ENCODE measurements around the gene DYSF.
"Not testable (repeated sequence)": the region's sequence is repeated elsewhere in the genome, so short reads cannot be mapped to it uniquely, and the experiment has no call there.

DYSF gene

DNA sequence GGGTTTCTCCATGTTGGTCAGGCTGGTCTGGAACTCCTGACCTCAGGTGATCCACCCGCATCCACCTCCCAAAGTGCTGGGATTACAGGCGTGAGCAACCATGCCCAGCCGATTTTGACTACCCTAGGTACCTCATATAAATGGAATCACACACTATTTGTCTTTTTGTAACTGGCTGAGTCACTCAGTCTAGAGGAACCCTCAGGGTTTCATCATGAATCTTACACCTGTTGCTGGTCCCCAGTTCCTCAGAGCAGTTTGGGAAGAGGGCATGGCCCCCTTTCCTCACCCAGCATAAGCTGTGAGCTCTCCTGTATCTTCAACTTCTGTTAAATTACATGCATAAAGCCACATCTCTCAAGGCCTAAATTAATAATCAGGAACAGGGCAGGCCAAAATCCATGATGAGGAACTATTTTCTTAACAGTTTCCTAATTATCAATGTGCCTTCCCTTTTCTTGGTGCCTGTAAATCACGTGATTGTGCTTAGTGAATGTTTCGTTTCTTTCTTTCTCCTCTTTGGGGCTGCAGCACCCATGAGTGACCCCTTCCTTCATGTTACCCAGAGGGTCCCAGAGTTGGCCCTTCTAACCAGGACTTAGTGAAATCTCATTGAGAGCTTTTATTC is 20.9 kb downstream of the DYSF start:
- no peak for DNase-seq

DNA sequence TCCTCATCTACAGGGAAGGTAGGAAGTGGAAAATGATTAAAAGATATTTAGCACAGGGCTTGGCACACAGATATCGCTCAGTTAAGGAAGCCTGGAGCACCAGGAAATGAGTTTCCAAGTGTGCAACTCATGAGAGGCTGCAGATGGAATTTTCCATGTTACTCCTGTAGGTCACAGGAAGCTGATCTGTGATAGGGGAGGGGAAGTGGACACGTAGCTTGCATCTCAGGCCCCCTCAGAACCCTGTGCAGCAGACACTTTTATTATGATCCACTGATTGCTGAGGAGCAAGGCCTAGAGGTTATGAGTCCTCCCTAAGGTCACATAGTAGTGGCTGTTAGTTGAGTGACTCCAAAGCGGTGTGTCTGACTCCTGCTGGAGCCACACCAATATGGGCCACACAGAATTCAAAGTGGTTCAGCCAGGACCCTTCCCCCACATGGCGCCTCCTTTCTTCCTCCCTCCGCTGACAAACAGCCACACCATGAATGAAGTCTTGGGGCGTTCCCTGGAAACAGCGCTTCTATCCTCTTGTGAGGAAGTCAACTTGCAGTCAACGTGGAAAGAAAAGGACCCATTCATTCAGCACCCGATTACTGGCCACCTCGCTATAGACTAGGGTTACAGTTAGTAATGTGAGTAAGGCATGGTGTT is 21.5 kb downstream of the DYSF start:
- no peak for DNase-seq

DNA sequence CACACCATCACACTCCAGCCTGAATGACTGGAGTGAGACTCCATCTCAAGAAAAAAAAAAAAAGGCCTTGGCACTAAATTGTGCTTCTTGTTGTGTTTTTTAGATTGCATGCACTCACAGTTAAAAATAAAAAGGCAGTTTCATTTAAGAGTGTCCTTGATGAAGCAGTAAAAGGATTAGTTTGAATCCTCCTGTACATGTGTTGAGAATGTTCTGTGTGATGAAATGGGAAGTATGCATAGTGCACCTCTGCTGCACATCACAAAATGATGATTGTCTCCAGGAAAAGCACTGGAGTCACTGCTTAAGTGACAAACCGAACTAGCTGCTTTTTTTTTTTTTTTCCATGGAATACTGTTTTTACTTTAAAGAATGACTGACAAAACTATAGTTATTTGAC is 23.1 kb downstream of the DYSF start:
- no peak for DNase-seq

DNA sequence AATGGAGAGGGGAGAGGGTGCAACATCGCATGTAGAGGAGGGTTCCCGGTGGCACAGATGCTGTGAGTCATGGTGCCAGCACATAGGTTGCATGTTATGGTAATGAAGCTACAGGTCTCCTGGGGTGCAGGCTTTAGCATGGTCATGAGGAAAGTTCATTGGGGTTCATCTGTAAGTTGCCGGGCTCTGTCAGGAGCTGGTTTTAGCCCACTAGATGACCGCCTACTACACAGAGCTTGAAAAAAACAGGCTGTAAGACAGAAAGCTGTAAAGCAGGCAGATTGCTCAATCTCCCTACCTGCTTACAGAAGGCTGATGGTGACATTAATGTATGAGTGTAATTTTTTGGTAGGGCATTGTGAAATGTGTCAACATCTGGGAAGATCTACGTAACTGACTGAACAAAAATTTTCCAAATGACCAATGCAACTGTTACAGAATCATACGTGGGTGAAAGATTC is 23.9 kb downstream of the DYSF start:
- no peak for DNase-seq

DNA sequence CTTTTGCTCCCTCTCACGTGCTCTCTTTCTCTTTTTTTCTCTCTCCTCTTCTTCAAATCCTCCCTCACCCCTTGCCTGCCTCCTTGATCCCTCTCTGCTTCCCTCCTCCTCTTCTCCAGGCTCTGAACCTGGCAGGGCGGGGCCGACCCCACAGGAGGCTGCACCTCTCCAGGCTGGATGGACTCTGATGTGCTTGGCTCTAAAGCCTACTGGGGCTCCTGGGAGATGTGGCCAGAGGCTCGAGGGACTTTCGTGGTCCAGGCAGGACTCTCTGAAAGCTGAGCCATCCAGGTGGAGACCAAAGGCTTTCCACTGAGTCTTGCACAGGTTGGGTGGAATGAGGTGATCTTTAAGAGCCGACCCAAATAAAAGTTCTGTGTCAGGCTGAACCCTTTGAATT is 25.4 kb downstream of the DYSF start:
- no peak for DNase-seq

DNA sequence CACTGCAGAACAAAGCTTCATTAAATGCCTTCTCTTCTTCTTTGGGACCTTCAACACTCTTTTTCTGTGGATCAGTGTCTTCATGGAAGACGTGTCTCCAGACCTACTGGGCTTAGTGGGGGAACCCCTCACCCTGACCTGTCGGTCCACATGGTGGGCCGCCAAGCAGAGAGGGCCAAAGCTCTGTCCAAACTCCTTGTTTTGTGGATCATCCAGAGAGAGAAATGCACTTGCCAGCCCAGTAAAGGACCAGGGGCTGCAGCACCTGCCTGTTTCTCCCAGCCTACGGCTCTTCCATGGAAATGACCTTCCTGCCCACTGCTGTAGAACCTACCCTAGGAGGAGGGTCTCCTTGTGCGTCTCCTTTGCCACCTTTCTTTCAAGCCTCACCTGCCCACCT is 25.9 kb downstream of the DYSF start:
- DNase-seq: no peak

DNA sequence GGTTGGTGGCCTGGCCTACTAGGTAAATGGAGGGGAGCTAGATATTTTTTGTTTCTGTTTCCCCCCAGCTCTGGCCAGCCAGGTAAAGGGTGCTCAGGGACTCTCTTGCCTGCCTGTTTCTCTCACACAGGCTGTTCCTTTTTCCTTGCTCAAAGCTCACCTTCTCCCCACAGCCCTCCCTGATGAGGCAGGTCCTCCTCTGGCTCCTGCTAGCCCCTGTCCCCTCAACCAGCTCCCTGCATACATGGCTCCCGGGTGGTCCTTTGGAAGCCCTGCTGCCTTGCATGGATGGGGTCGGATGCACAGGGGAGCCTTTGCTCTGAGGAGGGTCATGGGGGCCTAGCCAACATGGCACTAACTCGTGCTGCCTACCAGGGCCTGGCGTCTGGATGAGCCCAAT is 27.8 kb downstream of the DYSF start:
- DNase-seq: no peak

DNA sequence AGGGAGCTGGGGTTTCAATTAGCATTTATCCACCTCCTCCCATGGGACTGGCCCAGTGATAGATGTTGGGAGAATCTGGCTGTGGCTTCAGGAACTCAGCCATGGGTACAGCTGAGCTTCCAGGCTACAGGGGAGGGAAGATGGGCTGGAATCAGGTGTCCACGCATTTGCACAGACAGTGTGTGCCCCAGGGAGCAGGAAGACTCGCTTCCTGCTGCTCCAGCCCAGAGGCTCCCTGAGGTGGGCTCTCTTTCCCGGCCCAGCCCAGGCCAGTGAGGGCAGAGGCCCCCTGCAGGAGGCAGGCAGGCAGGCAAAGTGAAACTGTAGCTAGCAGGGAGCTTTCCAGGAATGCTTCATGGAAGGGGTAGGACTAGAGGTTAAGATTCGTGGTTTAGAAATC is 28.7 kb downstream of the DYSF start:
- no peak for DNase-seq

DNA sequence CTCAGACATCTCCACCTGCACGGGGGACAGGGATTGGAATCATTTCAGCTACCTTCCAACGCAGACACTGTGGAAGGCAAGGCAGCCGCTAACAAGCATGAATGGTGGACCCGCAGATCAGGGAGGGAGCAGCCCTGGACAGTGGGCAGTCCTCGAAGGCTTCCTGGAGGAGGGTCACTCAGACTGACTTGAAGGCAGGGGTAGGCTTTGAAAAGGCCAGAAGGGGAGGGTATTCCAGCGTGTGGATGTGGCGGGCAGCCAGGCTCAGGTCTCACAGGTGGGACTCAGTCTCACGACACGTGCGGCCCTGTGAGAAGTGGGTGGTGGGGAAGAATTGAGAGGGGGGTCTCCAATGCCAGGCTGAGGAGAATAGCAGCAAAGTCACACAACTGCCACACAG is 29.9 kb downstream of the DYSF start:
- no peak for DNase-seq

DNA sequence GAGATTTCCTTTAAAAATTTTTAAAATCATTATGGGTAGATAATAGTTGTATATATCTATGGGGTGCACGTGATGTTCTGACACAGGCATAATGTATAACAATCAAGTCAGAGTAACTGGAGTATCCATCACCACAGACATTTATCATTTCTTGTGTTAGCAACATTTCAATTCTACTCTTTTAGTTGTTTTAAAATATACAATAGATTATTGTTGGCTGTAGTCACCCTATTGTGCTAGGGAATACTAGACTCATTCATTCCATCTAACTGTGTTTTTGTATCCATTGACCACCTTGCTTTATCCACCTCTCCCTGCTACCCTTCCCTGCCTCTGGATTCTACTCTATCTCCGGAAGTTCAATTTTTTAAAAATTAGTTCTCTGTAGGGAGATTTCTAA is 31.0 kb downstream of the DYSF start:
- DNase-seq: no peak

DNA sequence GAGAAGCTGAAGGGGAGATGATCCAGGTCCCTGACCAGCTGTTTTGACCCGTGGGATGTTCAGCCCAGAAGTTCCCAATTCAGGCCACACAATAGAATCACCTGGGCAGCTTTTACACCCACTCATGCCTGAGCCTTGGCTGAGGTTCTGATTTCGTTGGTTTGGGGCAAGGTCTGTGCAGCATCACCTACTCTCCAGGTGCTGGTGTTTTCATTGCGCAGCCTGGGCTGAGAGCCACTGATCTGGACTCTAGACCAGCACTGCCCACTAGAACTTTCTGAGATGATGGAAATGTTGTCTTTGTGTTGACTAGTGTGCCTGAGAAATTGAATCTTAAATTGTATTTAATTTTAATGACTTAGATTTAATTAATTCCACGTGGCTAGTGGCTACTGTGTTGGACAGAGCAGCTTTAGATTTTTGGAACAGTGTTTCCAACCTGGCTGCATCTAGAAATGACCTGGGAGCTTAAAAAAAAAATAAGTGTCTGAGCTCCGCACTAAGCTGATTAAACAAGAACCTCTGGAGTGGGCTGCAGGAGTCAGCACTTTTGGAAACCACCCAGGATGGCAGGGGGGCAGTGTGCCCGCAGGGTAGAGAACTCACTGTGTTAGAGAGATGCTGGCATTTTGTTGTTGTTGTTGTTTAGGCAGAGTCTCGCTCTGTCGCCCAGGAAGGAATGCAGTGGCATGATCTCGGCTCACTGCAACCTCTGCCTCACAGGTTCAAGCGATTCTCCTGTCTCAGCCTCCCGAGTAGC is 33.7 kb downstream of the DYSF start:
- no peak for DNase-seq

DNA sequence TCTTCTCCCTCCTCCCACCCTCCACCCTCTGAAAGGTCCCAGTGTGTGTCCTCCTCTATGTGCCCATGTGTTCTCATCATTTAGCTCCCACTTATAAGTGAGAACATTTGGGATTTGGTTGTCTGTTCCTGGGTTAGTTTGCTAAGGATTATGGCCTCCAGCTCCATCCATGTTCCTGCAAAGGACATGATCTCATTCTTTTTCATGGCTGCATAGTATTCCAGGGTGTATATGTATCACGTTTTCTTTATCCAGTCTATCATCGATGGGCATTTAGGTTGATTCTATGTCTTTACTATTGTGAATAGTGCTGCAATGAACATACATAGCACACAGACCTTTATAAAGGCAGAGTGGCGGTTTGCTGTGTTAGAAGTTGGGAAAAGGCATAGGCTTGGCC is 38.2 kb downstream of the DYSF start:
- DNase-seq: not testable (repeated sequence)

DNA sequence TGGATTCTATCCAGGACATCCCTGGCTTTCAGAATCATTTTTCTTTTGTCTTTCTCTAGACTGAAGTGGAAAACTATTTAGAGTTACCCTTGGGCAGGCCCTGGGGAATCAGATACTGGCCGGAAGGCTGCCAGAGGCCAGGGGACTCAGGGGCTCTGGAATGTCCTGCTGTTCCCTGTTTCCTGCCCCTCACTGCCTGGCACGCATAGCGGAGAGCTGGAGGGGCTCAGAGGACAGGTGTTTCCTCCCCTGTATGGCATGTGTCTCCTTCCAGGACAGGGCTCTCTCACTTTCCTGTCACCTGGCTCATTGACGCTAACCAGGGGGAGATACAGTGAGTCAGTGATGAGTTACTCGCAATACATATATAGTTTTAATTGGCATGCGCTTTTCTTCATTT is 38.8 kb downstream of the DYSF start:
- DNase-seq: no peak

DNA sequence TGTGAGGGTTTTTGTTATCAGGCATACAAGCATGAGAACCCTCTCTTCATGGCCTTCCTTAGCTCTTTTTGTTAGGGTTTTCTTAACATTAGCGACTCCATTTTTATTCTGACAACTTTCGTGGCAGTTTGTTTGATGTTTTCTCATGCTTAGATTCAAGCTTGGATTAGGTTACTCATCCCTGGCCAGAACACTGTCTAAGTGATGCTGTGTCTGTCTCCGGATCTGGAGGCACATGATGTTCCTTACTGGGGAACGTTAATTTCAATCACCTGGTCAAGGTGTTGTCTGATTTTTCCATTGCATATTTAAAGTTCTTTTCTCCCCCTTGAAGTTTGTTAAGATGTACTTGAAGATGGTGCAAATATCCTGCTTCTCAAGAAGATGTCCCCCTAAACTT is 40.7 kb downstream of the DYSF start:
- DNase-seq: no peak

DNA sequence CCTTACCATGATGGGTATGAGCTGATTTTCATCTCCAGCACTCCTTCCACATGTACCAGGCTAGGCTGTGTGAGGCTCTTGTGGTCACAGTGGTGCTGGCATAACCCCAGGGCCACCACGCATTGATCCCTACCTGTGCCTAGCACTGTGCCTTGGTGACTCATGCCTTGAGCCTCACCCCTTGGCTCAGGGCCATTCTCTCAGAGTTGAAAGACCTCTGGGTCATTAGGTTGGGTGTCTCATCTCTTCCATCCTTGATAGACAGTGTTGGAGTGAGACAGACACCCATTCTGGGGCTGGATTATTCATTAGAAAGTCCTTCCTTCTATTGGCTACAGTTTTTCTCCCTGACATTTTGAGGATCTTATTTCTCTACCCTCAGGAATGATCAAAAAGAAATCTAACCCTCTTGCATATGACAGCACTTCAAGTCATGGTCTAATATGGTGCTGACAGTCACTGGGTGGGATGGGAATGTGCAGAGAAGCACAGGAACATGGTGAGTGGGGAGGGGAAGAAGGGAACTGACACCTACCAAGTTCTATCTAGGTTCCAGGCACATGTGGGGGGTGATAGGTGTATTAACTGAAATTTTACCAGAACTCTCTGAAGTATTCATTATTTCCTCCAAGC is 41.3 kb downstream of the DYSF start:
- DNase-seq: no peak

DNA sequence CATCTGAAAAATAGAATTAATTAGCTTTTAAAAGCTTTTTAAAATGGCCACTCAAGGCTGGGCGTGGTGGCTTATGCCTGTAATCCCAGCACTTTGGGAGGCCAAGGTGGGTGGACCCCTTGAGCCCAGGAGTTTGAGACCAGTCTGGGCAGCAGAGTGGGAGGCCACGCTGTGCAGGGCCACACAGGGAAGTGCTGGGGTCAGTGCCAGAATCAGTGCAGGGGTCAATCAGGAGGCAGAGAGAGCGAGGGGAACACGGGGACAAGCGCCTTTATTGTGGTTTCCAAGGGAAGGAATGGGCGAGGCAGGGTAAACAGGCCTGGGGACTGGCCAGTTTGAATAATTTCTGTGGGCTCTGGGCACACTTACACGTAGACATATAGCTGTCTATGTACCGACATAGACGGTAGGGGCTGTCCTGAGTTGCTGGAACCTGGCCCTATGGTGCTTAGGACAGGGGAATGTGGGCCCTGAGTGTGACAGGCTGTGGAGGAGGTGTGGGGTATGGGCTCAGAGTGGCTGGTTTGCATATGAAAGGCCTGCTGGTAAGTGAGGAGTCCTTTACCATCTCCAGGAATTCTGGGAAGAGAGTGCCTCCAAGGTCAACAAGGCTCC is 42.9 kb downstream of the DYSF start:
- no peak for DNase-seq

DNA sequence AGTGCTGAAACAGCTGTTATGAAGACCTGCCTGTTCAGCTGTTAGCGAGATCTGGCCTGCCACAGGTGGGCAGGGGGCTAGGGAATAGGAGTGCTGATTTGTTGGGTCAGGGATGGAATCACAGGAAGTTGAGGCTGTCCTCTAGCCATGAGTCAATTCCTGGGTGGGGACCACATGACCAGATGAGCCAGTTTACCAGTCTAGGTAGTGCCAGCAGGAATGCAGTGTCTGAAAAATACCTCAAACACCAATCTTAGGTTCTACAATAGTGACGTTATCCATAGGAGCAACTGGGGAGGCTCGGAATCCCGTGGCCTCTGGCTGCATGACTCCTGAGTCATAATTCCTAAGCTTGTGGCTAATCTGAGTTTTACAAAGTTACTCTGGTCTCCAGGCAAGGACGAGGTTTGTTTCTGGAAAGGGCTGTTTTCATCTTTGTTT is 44.9 kb downstream of the DYSF start:
- DNase-seq: peak; percentile 45

DNA sequence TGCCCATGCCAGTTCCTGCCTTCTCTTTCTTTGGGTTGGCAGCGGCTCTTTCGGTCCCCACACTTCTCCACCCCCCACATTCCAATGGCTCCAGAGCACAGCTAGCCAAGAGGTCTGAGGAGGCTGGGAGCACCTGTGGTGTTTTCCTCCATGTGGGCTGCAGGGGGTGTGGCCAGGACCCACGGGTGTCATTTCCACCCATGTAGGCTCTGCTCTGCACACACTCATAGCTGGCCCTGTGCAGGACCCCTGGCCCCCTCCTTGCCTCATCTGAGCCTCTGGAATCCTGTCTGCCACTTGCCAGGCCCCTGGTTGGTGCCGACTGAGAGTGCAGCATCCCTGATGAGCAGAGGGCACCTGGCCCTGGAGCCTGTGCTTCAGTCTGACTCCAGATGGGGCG is 46.3 kb downstream of the DYSF start:
- no peak for DNase-seq

DNA sequence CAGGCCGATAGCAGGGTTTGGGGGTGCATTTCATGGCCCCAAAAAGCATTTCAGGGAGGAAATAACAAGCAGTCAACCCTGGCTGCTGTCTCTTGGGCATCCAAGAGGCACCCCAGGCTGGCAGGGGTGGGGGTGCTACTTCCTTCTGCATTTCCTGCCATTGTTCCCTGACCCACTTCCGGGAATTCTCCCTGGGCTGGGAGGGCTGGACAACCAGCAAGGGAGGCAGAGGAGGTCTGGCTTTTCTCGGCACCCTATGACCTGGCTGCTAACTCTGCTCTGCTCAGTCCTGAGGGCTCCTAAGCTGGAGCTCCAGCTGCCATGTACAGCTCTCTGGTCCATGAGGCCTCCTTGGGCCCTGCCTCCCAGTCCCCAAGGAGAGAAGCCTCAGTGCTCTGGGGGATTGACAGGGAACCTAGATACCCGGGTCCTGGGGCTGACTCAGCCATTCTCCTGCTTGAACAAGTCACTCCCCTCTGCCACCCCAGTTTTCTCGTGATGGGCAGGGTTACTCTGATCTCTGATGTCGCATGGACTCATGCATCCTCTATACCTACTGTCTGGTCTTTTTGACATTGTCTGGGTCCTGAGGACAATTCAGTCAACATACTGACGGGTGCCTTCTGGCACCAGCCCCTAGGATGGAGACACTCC is 47.2 kb downstream of the DYSF start:
- DNase-seq: no peak

DNA sequence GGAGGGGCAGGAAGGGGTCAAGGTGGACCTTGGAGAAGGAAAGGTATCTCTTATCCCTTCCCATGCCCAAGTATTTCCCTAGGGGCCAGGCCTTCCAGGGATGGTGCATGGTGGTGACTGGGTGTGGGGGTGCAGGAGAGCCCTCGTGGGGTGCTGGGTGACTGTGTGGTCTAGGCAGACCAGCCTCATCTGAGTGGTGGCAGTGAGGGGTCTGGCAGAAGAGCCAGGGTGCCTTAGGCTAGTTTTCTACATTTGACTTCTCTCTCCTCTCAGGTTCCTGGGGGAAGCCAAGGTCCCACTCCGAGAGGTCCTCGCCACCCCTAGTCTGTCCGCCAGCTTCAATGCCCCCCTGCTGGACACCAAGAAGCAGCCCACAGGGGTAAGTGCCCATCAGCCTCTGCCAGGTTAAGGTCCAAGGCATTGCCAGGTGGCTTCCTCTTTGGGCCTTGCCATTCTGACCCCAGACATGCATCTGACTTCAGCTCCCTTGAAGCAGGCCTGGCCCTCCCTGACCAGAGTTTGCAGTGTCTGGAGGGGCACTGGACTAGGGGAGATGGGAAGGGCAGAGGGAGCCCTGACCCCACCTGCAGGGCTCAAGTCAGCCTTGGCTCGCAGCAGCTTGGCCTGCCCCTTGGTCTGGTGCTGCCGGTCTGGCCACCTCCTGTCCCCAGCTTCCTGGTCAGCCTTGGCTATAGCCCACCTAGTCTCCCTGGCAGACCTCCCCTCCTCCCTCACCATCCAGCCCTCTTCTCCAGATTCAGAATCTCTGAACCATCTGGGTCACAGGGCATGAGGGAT is 49.8 kb downstream of the DYSF start:
- DNase-seq: no peak

DNA sequence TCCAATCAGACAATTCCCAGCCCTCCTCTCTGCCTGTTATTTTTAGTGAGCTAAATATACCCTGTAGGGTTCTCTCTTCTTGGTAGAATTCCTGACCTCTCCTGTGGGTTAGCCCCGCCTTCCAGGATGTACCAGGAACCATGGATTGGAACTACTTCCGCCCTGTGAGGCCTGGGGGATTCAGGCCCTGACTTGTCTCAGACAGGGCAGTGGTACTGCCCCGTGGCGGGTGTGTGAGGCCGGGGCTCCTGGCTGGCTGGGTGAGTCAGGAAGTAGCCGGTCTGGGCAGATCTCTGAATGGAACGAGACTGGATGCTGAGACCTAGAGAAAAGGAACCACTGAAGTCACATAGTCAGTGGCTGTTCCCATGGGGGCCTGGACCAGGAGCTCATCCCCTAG is 50.5 kb downstream of the DYSF start:
- DNase-seq: no peak

DNA sequence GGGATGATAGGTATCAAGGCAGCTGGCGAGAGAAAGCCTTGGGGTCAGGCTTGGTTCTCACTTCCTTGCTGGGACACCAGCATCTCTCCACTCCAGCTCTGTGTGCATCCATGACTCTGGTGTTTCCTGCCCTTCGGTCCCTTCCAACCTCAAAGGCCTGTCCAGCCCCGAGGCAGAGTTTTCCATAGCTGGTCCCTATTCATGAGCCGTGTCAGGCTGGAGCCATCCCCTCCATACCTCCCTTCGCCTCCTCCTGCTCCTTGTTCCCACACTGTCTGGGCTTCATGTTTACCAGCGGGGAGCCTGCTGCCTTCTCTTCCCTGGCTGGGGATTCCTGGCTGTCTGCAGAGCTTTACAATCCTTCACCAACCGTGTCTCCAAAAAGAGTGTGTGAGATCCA is 51.2 kb downstream of the DYSF start:
- no peak for DNase-seq

All from 8988T (cell line).